SK-N-SH treated with all-trans-retinoic acid at 6 μM for 48 hours (cell line): Measurements from ENCODE around the gene CTBP2.

Experiments
- ATAC-seq: fragments of 200-7000 bp; cut with Tn5 transposase; 3 replicates; pipeline ENCODE4 v1.9.1; 2020; ENCODE audit warnings: mild to moderate bottlenecking, moderate library complexity
- ARNTL ChIP-seq: fragments of 450-650 bp; formaldehyde crosslinking; IDR thresholded peaks from 2 replicates; pipeline ENCODE4 v1.5.0; 2020; ENCODE audit warnings: low read depth, mild to moderate bottlenecking, moderate library complexity, borderline replicate concordance
- BACH2 ChIP-seq: fragments of 250-450 bp; sonication (Bioruptor Pico); IDR thresholded peaks from 2 replicates; pipeline ENCODE4 v1.9.0; 2021; ENCODE audit warnings: mild to moderate bottlenecking, borderline replicate concordance
- CREB5 ChIP-seq: fragments of 250-450 bp; sonication (Bioruptor Pico); IDR thresholded peaks from 2 replicates; pipeline ENCODE4 v1.5.1; 2020; ENCODE audit warnings: low read depth, mild to moderate bottlenecking, moderate library complexity
- CSDC2 ChIP-seq: fragments of 250-450 bp; sonication (Bioruptor Pico); IDR thresholded peaks from 2 replicates; pipeline ENCODE4 v1.5.0; 2020; ENCODE audit warnings: mild to moderate bottlenecking, moderate library complexity
- CSRNP3 ChIP-seq: fragments of 250-450 bp; sonication (Bioruptor Pico); IDR thresholded peaks from 2 replicates; pipeline ENCODE4 v1.5.1; 2021; ENCODE audit warnings: mild to moderate bottlenecking, moderate library complexity
- ESRRG ChIP-seq: fragments of 250-450 bp; sonication (Bioruptor Pico); IDR thresholded peaks from 2 replicates; pipeline ENCODE4 v1.6.1; 2021; ENCODE audit warnings: mild to moderate bottlenecking
- GLIS3 ChIP-seq: fragments of 250-450 bp; sonication (Bioruptor Pico); IDR thresholded peaks from 2 replicates; pipeline ENCODE4 v1.5.0; 2020; ENCODE audit warnings: mild to moderate bottlenecking, moderate library complexity
- ISL1 ChIP-seq: fragments of 250-450 bp; sonication (Bioruptor Pico); IDR thresholded peaks from 2 replicates; pipeline ENCODE4 v2.1.2; 2022; ENCODE audit warnings: mild to moderate bottlenecking, moderate library complexity
- OSR1 ChIP-seq: fragments of 250-450 bp; sonication (Bioruptor Pico); IDR thresholded peaks from 2 replicates; pipeline ENCODE4 v1.8.0; 2022; ENCODE audit warnings: moderate library complexity, mild to moderate bottlenecking, inconsistent platforms
- PATZ1 ChIP-seq: fragments of 250-450 bp; sonication (Bioruptor Pico); IDR thresholded peaks from 2 replicates; pipeline ENCODE4 v1.8.0; 2020; ENCODE audit warnings: mild to moderate bottlenecking, moderate library complexity, borderline replicate concordance
- PPARA ChIP-seq: fragments of 250-450 bp; sonication (Bioruptor Pico); IDR thresholded peaks from 2 replicates; pipeline ENCODE4 v1.5.0; 2020; ENCODE audit warnings: mild to moderate bottlenecking, borderline replicate concordance
- RARB ChIP-seq: fragments of 250-450 bp; sonication (Bioruptor Pico); IDR thresholded peaks from 2 replicates; pipeline ENCODE4 v1.8.0; 2021; ENCODE audit warnings: mild to moderate bottlenecking, moderate library complexity
- SNAI2 ChIP-seq: fragments of 250-450 bp; sonication (Bioruptor Pico); IDR thresholded peaks from 2 replicates; pipeline ENCODE4 v1.5.0; 2020; ENCODE audit warnings: mild to moderate bottlenecking, moderate library complexity
- TCF4 ChIP-seq: fragments of 250-450 bp; sonication (Bioruptor Pico); IDR thresholded peaks from 2 replicates; pipeline ENCODE4 v1.8.0; 2021; ENCODE audit warnings: mild to moderate bottlenecking, moderate library complexity, borderline replicate concordance
- TSHZ2 ChIP-seq: fragments of 250-450 bp; sonication (Bioruptor Pico); IDR thresholded peaks from 2 replicates; pipeline ENCODE4 v1.5.0; 2020; ENCODE audit warnings: mild to moderate bottlenecking, moderate library complexity
- ZC3H10 ChIP-seq: fragments of 250-450 bp; sonication (Bioruptor Pico); IDR thresholded peaks from 2 replicates; pipeline ENCODE4 v1.5.1; 2021; ENCODE audit warnings: mild to moderate bottlenecking, moderate library complexity
- ZFP3 ChIP-seq: fragments of 250-450 bp; sonication (Bioruptor Pico); IDR thresholded peaks from 2 replicates; pipeline ENCODE4 v1.5.0; 2020; ENCODE audit warnings: mild to moderate bottlenecking, moderate library complexity
- ZFP30 ChIP-seq: fragments of 450-650 bp; formaldehyde crosslinking; IDR thresholded peaks from 2 replicates; pipeline ENCODE4 v1.5.0; 2022; ENCODE audit warnings: mild to moderate bottlenecking, moderate library complexity
- ZNF565 ChIP-seq: fragments of 450-650 bp; formaldehyde crosslinking; conservative IDR thresholded peaks from 2 replicates; pipeline ENCODE4 v1.5.0; 2020; ENCODE audit warnings: low read depth, mild to moderate bottlenecking, moderate library complexity
- ZNF70 ChIP-seq: fragments of 450-650 bp; formaldehyde crosslinking; IDR thresholded peaks from 2 replicates; pipeline ENCODE4 v1.5.0; 2020; ENCODE audit warnings: mild to moderate bottlenecking, moderate library complexity
- ZNF8 ChIP-seq: fragments of 450-650 bp; formaldehyde crosslinking; IDR thresholded peaks from 2 replicates; pipeline ENCODE4 v1.5.0; 2020; ENCODE audit warnings: mild to moderate bottlenecking, moderate library complexity

Gene CTBP2

GRCh38 chr10:125006921-125007426 lies 153.4 kb downstream of the CTBP2 start:
- ATAC-seq: peak; percentile 85
- peak; percentile 78 for TF ChIP-seq TSHZ2 (CRISPR knock-in tag)
- no peak for TF ChIP-seq CSRNP3 (CRISPR knock-in tag)
- TF ChIP-seq PPARA (CRISPR knock-in tag): no peak
- peak; percentile 76 for TF ChIP-seq TCF4

GRCh38 chr10:125006188-125006680 lies 154.1 kb downstream of the CTBP2 start:
- ATAC-seq: no peak
- TF ChIP-seq ARNTL (CRISPR knock-in tag) (no peak), ZFP3 (CRISPR knock-in tag) (no peak), ESRRG (CRISPR knock-in tag) (no peak), CSDC2 (CRISPR knock-in tag) (no peak), TSHZ2 (CRISPR knock-in tag) (no peak), ISL1 (no peak), SNAI2 (CRISPR knock-in tag) (no peak), PATZ1 (no peak), ZC3H10 (no peak), RARB (CRISPR knock-in tag) (no peak), OSR1 (CRISPR knock-in tag) (no peak), CREB5 (CRISPR knock-in tag) (no peak), ZNF8 (CRISPR knock-in tag) (no peak), ZNF565 (no peak), ZNF70 (CRISPR knock-in tag) (no peak), ZFP30 (CRISPR knock-in tag) (no peak), GLIS3 (CRISPR knock-in tag) (no peak), BACH2 (CRISPR knock-in tag) (no peak)
- TF ChIP-seq, all 23 proteins: peak for 0
